Measurements from ENCODE around the gene ZNF81.
"Not testable (repeated sequence)": the region's sequence is repeated elsewhere in the genome, so short reads cannot be mapped to it uniquely, and the experiment has no call there.

ZNF81 gene

GRCh38 chrX:47936940-47937317 lies 100.2 kb downstream of the ZNF81 start:
- no peak for DNase-seq

- DNase-seq: no peak
These were observed 103.7 kb downstream of the ZNF81 start for GRCh38 chrX:47940448-47940847.

- no peak for DNase-seq
These were observed 104.7 kb downstream of the ZNF81 start for GRCh38 chrX:47941423-47941822.

- DNase-seq: not testable (repeated sequence)
These were observed 118.6 kb downstream of the ZNF81 start for GRCh38 chrX:47955295-47955694.

DNA sequence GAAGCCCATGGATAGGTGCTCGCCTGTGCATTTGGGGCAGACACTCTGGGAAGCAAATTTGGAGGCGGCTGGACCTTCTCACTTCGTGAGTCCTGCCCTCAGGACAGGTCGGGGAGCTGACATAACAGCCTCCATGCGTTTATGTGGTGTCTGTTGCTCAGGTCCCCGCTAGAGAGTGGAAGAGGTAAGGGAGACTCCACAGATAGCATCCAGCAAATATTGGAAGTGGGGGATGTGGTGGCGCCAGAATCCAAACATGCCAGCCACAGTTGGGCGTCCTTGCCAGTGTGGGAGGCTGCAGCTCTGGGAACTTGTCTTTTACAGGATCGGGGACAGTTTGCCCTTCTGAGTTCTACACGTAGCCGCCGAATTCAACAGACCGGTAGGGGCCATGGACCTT lies 119.3 kb downstream of the ZNF81 start:
- DNase-seq: no peak

- DNase-seq: not testable (repeated sequence)
These were observed 121.5 kb downstream of the ZNF81 start for GRCh38 chrX:47958206-47958605.

- no peak for DNase-seq
These were observed 122.2 kb downstream of the ZNF81 start for GRCh38 chrX:47958761-47959342.

- peak; percentile 37 for DNase-seq
These were observed 123.7 kb downstream of the ZNF81 start for GRCh38 chrX:47960406-47960805.

DNA sequence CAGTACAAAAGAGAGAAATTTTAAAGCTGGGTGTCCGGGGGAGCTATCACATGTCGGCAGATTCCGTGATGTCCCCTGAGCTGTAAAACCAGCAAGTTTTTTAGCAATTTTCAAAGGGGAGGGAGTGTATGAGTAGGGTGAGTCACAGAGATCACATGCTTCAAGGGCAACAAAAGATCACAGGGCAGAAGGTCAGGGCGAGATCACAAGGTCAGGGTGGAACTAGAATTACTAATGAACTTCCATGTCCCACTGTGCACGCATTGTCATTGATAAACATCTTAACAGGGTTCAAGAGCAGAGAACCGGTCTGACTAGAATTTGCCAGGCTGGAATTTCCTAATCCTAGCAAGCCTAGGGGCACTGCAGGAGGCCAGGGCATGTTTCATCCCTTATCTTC lies 125.1 kb downstream of the ZNF81 start:
- DNase-seq: not testable (repeated sequence)

GRCh38 chrX:47965526-47965925 lies 128.8 kb downstream of the ZNF81 start:
- not testable (repeated sequence) for DNase-seq
